Activated CD4-positive, alpha-beta T cell treated with anti-CD3 and anti-CD28 coated beads, Interleukin-2, amount 10 ng/mL, durations not matched to agents 24 days and 14 days (primary cell): ENCODE results near the gene ZNF445. TPM values are rescaled to one million over a fixed set of nuclear protein-coding genes. Genes with fewer than 3 reads are reported as not detected.
"Not testable (repeated sequence)": the region's sequence is repeated elsewhere in the genome, so short reads cannot be mapped to it uniquely, and the experiment has no call there.

Experiments
- DNase-seq: peaks from one replicate; pipeline ENCODE4 v3.0.0; 2022
- H3K27ac Mint-ChIP-seq: one replicate; pipeline ENCODE4 v1.8.0; 2022; ENCODE audit warnings: mild to moderate bottlenecking, mixed read lengths
- H3K27me3 Mint-ChIP-seq: one replicate; pipeline ENCODE4 v1.8.0; 2022; ENCODE audit warnings: mixed read lengths
- H3K36me3 Mint-ChIP-seq: one replicate; pipeline ENCODE4 v1.8.0; 2022; ENCODE audit warnings: low read depth, mild to moderate bottlenecking, mixed read lengths
- H3K4me1 Mint-ChIP-seq: one replicate; pipeline ENCODE4 v1.8.0; 2021; ENCODE audit warnings: mixed read lengths
- H3K4me3 Mint-ChIP-seq: one replicate; pipeline ENCODE4 v1.8.0; 2022; ENCODE audit warnings: mild to moderate bottlenecking, moderate library complexity, mixed read lengths
- H3K9me3 Mint-ChIP-seq: one replicate; pipeline ENCODE4 v1.8.0; 2021; ENCODE audit warnings: mixed read lengths
- intact Hi-C: fragments of 100-400 bp; cut with micrococcal nuclease; formaldehyde crosslinking; loops from one replicate; pipeline ENCODE4 v1.15.1; 2023
- total RNA-seq: library from RNA; stranded (reverse); gene quantifications from 2 replicates; pipeline ENCODE4 v1.2.3, GENCODE V29; 2022

The ZNF445 gene
- total RNA-seq, 1 donor from 2014 or later = 17.7 TPM

DNA sequence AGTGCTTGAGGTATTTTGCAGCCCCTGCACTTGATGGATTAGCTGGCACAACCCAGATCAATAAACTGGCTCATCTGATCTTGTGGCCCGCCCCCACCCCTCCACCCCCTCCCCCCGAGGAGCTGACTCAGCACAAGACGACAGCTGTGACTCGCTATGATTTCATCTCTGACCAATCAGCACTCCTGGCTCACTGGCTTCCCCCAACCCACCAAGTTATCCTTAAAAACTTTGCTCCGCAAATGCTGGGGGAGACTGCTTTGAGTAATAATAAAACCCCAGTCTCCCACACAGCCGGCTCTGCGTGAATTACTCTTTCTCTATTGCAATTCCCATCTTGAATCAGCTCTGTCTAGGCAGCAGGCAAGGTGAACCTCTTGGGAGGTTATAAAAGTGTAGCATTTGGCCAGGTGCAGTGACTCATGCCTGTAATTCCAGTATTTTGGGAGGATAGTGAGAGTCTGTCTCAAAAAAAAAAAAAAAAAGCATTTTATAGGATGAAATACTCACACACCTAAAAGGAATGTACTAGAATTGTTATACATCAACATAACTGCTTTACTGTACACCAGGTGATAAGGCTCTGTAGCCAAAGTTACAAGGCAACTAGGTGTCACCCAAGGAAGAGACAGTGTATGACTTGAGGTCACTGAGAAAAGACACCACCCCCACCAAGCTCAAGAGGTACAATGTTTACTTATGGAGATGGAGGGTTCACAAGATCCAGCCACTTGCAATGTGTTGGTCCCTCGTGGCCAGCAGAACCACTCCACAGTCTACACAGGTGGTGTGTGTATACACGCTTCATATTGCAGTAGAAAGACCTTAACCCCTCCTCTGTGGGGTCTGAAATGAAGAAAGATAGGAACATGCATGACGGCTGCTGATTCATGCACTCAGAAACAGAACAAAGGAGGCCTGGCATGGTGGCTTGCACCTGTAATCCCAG, 8.6 kb downstream of the ZNF445 start:
- intact Hi-C loops = no loop called here
- Mint-ChIP-seq H3K9me3 (no peaks in the 10 kb centered on the region), H3K36me3 (peaks cover 37% of the 10 kb centered on the region), H3K27ac (peak overlapping the region; percentile 41), H3K27me3 (no peaks in the 10 kb centered on the region), H3K4me3 (no peak overlapping the region), H3K4me1 (peaks cover 19% of the 10 kb centered on the region)
- DNase-seq = no peak

- H3K27ac Mint-ChIP-seq, H3K27me3 Mint-ChIP-seq, H3K4me3 Mint-ChIP-seq, intact Hi-C loops, H3K9me3 Mint-ChIP-seq, DNase-seq: not testable (repeated sequence)
- H3K4me1 Mint-ChIP-seq = peaks cover 19% of the 10 kb centered on the region
- peaks cover 44% of the 10 kb centered on the region for H3K36me3 Mint-ChIP-seq
These were observed 9.4 kb downstream of the ZNF445 start for GRCh38 chr3:44468099-44468537.

DNA sequence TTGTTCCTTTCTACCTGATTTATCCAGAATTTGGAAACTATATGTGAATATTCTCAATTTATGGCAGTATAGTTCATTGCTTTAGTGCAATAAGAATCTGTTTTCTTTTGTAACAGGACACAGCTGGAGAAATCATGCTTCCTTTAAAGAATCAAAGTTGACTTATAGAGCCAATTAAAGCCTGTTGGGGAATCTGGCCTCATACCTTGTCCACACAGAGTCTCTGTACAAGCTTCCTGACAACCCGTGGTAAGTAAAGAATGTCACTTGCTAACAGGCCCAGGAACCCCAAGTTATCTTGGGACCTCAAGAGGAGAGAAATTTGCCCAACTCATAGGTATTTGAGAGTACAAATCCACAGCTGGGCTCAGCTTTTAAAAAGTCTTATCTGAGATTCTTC, 10.2 kb downstream of the ZNF445 start:
- Mint-ChIP-seq H3K27ac (no peak overlapping the region), H3K4me1 (peaks cover 16% of the 10 kb centered on the region), H3K9me3 (no peaks in the 10 kb centered on the region), H3K4me3 (no peak overlapping the region), H3K36me3 (peaks cover 48% of the 10 kb centered on the region), H3K27me3 (no peaks in the 10 kb centered on the region)
- intact Hi-C loops = no loop called here
- no peak for DNase-seq

DNA sequence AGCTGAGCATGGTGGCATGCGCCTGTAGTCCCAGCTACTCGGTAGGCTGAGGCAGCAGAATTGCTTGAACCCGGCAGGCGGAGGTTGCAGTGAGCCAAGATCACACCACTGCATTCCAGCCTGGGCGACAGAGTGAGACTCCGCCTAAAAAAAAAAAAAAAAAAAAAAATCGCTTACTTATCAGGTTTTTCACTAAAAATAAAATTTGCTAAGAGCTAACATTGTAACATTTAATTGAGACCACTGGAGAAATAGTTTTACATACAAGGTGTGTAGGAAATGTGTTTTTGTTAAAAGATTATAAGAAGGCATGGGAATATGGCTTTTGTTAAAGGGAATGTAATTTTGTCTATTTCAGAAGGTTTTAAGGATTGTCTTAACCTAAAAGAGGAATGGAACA, 12.6 kb downstream of the ZNF445 start:
- DNase-seq, H3K4me1 Mint-ChIP-seq, H3K4me3 Mint-ChIP-seq, intact Hi-C loops, H3K27ac Mint-ChIP-seq, H3K27me3 Mint-ChIP-seq: not testable (repeated sequence)
- peaks cover 60% of the 10 kb centered on the region for H3K36me3 Mint-ChIP-seq
- H3K9me3 Mint-ChIP-seq = peaks cover 20% of the 10 kb centered on the region

GRCh38 chr3:44464509-44464908, 13.0 kb downstream of the ZNF445 start:
- no peak overlapping the region for H3K4me3 Mint-ChIP-seq
- peaks cover 21% of the 10 kb centered on the region for H3K9me3 Mint-ChIP-seq

DNA sequence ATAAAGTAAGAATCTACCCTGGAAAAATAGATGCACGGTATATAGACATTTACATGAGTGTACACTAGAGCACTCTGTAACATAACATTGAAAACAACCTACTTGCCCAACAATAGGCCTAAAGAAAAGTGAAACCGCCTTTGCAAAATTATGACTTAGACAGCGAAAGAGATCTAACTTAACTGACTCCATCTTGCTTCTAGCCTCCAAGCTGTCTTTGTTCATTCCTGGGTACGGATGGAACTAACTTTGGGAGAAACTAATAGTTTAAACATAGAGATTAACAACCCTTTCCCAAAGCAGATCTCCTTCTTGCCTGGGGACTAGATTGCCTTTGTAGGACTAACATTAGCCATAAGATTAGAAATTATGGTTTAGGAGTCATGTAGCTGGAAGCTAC, 17.4 kb downstream of the ZNF445 start:
- H3K27ac Mint-ChIP-seq, DNase-seq, intact Hi-C loops, H3K27me3 Mint-ChIP-seq, H3K4me1 Mint-ChIP-seq, H3K4me3 Mint-ChIP-seq: not testable (repeated sequence)
- H3K36me3 Mint-ChIP-seq = peaks cover 84% of the 10 kb centered on the region
- H3K9me3 Mint-ChIP-seq = peaks cover 21% of the 10 kb centered on the region

More at GRCh38 chr3:44464509-44464908, 13.0 kb downstream of the ZNF445 start:
- peaks cover 64% of the 10 kb centered on the region for H3K36me3 Mint-ChIP-seq
- H3K27me3 Mint-ChIP-seq = no peaks in the 10 kb centered on the region
- intact Hi-C loops = no loop called here
- no peak overlapping the region for H3K27ac Mint-ChIP-seq
- no peak for DNase-seq
- peaks cover 7% of the 10 kb centered on the region for H3K4me1 Mint-ChIP-seq

GRCh38 chr3:44455318-44455717, 22.2 kb downstream of the ZNF445 start:
- DNase-seq = no peak
- no peak overlapping the region for H3K4me3 Mint-ChIP-seq
- no peak overlapping the region for H3K27ac Mint-ChIP-seq
- intact Hi-C loops = no loop called here
- no peaks in the 10 kb centered on the region for H3K4me1 Mint-ChIP-seq
- no peaks in the 10 kb centered on the region for H3K27me3 Mint-ChIP-seq
- H3K36me3 Mint-ChIP-seq = peaks cover 82% of the 10 kb centered on the region
- peaks cover 16% of the 10 kb centered on the region for H3K9me3 Mint-ChIP-seq

DNA sequence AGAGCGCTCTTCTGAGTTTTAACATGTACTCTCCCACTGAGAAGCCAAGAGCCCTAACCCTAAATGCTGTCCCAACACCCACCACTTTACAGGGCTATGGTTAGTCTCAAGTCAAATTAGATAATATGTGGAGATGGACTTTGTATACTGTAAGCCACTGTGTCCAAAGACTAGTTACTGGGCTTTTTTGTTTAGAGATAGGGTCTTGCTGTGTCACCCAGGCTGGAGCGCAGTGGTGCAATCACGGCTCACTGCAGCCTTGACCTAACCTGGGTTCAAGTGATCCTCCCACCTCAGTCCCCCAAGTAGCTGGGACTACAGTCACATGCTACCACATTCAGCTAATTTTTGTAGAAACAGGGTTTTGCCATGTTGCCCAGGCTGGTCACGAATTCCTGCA, 23.2 kb downstream of the ZNF445 start:
- H3K9me3 Mint-ChIP-seq = peaks cover 14% of the 10 kb centered on the region
- no peaks in the 10 kb centered on the region for H3K4me1 Mint-ChIP-seq
- no peak overlapping the region for H3K27ac Mint-ChIP-seq
- H3K27me3 Mint-ChIP-seq = no peaks in the 10 kb centered on the region
- H3K4me3 Mint-ChIP-seq = no peak overlapping the region
- H3K36me3 Mint-ChIP-seq = peaks cover 82% of the 10 kb centered on the region
- intact Hi-C loops = no loop called here
- DNase-seq = no peak

DNA sequence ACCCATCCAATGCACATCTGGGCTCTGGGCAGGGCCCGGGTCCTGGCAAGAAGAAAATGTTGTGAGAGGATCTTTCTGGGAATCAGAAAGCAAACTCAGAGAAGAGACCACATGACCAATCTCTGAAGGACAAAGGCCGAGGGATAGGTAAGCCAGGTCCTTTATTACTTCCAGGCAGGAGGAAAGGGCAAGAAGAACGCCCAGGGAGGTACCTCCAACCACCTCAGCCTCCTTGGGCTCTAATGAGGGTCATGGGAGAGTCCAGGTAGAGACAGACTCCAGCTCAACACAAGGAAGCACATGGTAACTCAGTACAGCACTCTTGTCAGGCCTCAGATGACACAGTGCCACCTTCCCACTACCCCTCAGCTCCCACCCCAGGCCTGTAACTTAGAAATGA, 26.0 kb downstream of the ZNF445 start:
- Mint-ChIP-seq H3K27me3 (no peaks in the 10 kb centered on the region), H3K9me3 (peaks cover 36% of the 10 kb centered on the region), H3K4me1 (no peaks in the 10 kb centered on the region), H3K27ac (no peak overlapping the region), H3K4me3 (no peak overlapping the region), H3K36me3 (peaks cover 86% of the 10 kb centered on the region)
- intact Hi-C loops = no loop called here
- no peak for DNase-seq

DNA sequence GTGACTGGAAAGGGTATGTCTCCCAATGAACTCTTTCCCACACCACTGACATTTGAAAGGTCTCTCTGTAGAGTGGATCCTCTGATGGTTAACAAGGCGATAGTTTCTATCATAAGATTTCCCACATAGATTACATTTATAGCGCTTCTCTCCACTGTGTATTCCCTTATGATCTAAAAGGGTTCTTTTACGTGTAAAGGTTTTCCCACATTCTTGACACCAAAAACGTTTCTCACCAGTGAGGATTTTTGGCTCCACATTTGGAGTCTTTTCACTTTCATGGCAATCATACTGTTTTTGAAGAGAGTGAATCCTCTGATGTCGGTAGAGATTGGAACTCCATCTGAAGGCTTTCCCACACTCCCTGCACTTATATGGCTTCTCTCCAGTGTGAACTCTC, 30.5 kb downstream of the ZNF445 start:
- Mint-ChIP-seq H3K27me3 (no peaks in the 10 kb centered on the region), H3K4me1 (peaks cover 20% of the 10 kb centered on the region), H3K4me3 (no peak overlapping the region), H3K27ac (no peak overlapping the region), H3K36me3 (peaks cover 84% of the 10 kb centered on the region), H3K9me3 (peaks cover 37% of the 10 kb centered on the region)
- DNase-seq = no peak
- intact Hi-C loops = no loop called here

GRCh38 chr3:44445786-44446185, 31.7 kb downstream of the ZNF445 start:
- intact Hi-C loops = no loop called here
- Mint-ChIP-seq H3K4me3 (no peak overlapping the region), H3K27me3 (no peaks in the 10 kb centered on the region), H3K9me3 (peaks cover 30% of the 10 kb centered on the region), H3K4me1 (peaks cover 26% of the 10 kb centered on the region), H3K36me3 (peaks cover 78% of the 10 kb centered on the region), H3K27ac (no peak overlapping the region)
- no peak for DNase-seq

- H3K27ac Mint-ChIP-seq = no peak overlapping the region
- intact Hi-C loops = no loop called here
These were observed 32.4 kb downstream of the ZNF445 start for GRCh38 chr3:44444896-44445691.

GRCh38 chr3:44444437-44444836, 33.0 kb downstream of the ZNF445 start:
- Mint-ChIP-seq H3K4me3 (no peak overlapping the region), H3K36me3 (peaks cover 68% of the 10 kb centered on the region), H3K9me3 (peaks cover 28% of the 10 kb centered on the region), H3K27ac (no peak overlapping the region), H3K4me1 (peaks cover 39% of the 10 kb centered on the region), H3K27me3 (no peaks in the 10 kb centered on the region)
- intact Hi-C loops = no loop called here
- DNase-seq = no peak

More at GRCh38 chr3:44444896-44445691, 32.4 kb downstream of the ZNF445 start:
- Mint-ChIP-seq H3K27me3 (no peaks in the 10 kb centered on the region), H3K36me3 (peaks cover 73% of the 10 kb centered on the region), H3K9me3 (peaks cover 30% of the 10 kb centered on the region), H3K4me1 (peaks cover 33% of the 10 kb centered on the region), H3K4me3 (no peak overlapping the region)
- no peak for DNase-seq
